ENCODE data around the gene CASTOR1.

CASTOR1 gene

DNA sequence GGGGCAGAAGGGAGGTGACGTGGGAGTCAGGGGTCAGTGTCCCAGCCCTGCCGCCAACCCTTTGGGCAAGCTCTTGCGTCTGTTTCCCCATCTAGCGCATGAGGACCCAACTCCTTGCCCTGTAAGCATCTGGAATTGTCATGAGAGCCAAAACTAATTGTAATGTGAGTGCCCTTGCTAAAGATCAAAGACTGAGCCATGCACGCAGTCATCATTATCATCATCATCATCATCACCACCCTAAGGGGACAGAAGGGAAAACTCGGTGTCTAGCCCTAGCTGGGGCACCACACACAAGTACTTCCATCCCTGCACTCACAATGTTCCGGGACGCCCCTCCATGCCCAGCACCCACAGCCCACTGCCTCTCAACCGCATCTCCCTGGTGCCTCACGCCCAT lies 45.2 kb downstream of the CASTOR1 start:
- DNase-seq: no peak

DNA sequence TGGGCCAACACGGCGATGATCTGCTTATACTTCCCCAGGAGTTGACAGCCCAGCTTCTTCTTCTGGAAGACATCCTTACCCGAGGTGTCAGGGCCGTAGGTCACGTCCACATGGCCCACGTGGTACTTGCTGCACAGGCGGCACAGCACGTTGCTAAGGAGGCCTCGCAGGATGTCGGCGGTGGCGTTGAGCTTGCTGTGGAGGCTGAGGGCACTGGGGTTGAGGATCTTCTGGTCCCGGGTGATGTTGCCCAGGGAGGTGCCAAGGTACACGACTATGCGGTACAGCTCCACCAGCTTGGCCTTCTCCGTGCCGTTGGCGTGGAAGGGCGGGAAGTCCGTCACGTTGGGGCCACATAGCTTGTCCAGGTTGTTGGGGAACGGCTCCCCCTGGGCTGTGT lies 45.6 kb downstream of the CASTOR1 start:
- no peak for DNase-seq

DNA sequence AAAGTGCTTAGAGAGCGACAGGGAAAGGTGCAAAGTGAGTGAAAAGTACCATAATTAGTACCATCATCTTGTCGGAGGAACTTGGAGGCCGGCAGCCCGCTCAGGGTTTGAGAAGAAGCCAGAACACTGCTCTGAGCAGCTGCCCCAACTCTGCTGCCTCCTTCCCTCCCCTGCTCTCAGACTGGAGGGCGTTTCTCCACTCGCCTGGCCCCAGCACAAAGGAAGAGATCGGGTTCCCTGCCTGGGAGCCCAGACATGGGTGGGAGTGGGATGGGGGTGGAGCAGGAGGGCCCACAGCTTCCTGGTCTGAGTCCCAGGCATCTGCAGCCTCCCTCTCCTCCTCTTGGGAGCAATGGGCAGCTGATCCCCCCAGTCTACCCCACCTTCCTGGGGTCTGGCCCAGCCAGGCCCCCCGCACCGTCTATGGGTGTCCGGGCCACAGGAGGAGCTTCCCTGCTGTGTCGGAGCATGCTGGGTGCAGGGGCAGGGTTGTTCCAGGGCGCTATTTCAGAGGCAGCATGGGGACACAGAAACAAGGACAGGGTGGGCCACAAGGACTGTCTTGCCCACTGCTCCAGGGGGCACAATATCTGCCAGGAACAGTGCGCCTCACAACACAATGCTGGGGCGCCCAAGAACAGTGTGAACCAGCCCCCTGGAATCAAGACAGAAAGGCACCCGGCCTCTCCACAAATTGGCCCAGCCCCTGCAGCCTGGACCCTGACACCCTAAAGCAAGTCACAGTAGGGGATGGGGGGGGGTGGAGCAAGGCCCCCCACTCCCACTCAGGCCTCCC lies 47.5 kb downstream of the CASTOR1 start:
- DNase-seq: no peak

DNA sequence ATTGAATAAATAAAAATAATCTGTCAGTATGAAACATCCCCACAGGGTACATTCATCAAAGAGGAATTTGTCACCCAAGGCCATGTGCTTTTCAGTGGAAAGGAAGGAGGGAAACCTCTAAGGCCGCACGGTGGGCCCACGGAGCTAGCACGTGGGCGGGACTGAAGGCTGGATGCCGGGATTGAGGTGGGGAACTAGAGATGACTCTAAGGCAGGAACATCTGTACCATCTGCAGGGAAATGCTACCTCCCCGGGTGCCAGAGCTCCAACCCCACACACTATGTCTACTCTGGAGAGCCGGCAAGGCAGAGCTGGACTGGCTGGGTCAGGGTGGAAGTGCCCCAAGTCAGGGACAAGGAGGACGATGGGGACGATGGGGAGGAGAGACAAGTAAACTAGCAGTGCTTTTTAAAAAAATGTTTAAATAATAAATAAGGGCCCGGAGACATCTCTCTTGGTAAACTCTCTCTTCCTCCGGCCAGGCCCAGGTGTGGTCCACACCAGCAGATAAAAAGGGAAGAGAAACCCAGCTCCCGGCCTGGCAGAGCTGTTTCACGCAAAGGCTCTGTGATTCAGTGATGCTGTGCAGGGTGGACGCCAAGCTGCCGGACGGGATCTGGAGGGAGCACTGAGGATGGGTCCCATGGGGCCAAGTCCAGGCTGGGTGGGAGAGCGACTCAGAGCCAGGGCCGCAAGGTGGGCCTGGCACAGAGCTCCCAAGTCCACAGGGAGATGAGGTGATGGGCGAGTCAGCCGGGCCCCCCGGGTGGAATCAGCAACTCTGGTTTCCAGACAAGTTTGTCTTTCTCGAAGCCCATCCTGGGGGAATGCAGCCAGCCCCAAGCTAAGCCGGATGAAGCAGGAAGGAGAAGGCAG lies 48.5 kb downstream of the CASTOR1 start:
- DNase-seq: no peak

DNA sequence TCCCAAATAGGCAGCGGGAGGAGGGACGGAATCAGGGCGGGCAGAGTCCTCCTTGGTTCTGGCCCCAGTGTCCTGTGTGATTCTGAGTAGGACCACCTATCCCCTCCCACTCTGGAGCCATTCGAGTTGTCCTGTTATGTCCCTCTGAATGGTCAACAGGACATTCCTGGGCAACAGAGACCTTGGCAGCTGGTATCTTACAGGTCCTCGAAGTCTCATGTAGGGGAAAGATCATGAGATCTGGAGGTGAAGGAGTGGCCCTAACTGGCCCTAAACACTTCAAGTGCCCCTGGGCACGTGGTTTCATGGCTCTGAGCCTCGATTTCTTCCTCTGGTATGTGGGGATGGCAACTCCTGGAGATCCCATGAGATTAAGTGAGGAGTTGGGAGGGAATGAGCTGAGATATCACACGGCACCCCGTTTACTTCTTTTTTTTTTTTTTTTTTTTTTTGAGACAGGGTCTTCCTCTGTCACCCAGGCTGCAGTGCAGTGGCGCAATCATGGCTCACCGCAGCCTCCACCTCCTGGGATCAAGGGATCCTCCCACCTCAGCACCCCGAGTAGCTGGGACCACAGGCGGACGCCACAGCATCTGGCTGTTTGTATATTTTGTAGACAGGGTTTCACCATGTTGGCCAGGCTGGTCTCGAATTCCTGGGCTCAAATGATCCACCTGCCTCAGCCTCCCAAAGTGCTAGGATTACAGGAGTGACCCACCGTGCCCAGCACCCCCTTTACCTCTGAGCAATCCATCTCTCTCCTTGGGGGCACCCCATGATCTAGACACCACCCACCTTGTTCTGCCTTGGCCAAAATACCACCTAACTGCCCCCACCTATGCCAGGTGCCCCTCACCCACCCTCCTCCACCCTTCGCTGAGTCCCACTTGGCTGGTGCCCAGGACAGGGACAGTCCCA lies 49.6 kb downstream of the CASTOR1 start:
- no peak for DNase-seq

DNA sequence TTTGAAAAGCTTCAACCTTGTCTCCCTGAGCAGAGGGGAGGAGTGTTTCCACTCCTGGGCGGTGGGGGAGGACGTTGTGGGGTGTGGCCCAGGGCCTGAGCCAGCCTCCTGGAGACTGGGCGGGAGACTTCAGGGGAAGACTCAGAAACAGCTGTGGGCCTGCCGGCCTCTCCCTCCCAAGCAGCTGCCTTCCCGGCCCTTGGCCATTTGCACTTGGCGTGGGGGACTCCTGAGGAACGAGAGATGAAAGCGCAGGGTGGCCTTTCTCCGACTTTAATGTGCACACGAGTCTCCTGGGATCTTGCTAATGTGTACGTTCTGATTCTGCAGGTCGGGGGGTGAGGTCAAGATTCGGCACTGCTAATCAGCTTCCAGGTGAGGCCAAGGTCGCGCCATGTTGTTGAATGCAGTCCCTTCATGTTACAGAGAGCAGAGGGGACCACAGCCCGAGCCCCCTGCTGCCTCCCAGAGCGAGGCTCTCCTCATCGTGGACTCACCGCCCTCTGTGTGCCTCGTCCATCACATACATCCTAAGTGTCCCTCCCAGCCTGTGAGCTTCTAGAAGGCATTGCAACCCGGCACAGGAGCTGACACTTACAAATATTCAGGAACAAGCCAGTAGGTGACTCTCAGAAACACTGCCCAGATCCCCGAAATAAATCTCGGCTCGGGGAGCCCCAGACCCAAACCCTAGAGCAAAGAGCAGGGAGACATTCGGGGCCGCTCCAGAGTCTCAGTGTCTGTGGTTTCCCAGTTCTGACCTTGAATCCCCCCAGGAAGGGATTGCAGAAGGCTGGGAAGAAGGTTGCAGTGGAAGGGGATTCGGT lies 50.4 kb downstream of the CASTOR1 start:
- DNase-seq: no peak

DNA sequence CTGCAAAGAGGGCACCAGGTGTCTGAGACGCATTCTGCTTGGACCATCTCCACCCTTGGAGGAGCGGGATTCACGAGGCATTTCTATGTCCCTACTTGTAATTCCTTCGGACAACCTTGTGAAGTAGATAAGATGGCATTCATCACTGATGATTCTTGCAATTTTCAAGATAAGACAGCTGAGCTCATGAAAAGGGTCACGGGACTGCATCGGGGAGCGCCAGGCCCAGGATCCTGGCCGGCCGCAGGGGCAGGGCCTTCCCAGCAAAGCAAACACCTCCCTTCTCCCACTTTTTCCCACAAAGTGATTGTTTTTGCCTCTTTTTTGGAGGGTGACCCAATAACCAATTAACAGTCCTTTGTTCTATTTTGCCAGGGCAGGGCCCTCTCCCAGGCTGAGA lies 51.2 kb downstream of the CASTOR1 start:
- no peak for DNase-seq

DNA sequence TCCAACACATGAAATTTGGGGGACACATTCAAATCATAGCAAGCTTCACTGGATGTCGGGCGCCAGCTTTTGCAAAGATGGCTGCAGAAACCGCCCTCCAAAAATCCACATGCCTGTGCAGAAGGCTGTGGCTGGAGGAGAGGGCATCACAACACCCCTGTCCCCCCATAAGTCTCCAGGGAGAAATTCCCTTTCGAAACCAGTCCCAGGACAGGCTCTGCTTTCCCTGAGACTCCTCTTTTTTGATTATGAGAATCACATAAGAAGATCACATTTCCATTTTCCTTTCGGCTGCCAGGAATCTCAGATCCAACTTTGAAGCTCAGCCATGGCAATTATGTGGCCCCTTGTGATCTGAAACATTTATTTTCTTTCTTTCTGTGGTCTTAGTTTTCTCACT lies 52.4 kb downstream of the CASTOR1 start:
- DNase-seq: no peak

DNA sequence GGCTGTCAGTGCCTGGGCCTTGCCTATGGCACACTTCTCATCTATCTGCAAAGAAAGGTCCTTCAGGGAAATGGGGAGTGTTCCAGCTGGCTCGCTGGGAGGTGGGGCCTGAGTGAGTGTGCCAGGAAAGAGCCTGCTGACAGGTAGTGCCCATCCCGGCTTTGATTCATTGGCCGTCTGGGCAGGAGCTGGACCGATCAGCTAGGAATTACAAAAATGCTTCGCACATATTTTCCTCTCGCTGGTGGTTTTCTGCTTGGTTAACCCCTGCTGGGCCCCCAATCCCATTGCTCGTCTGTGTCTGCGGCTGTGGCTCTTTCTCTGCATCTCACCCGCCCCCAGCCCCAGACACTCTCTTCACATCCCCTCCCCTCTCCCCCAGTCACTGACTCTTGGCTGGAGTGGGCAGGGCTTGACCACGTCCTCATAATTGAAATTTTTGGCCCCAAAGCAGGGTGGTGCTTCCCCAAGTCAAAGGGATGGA lies 53.6 kb downstream of the CASTOR1 start:
- no peak for DNase-seq
